K562 (cell line): ENCODE results near the gene SPOUT1. TPM values are rescaled to one million over a fixed set of nuclear protein-coding genes. Genes with fewer than 3 reads are reported as not detected.

Experiments
- ATAC-seq: fragments of 200-7000 bp; cut with Tn5 transposase; 3 replicates; pipeline ENCODE4 v1.9.1; 2020; ENCODE audit warnings: moderate library complexity
- BruUV-seq: library from RNA; stranded (reverse); fragments of 400-500 nt; replicated peaks from 2 replicates; lab custom pipeline; 2021; lab: Mats Ljungman, UMichigan
- CTCF ChIA-PET: fragments of 300-600 bp; formaldehyde crosslinking; extraction: SDS; loops from one replicate; lab custom pipeline; 2021; ENCODE audit warnings: low intra/inter-chr PET ratio; lab: Yijun Ruan, JAX
- POLR2A ChIA-PET: fragments of 300-600, 350-650 bp; sonication (Branson Sonifier 250); formaldehyde crosslinking; extraction: SDS; loops from one replicate; lab custom pipeline; 2021; ENCODE audit warnings: antibody characterized with exemption, inconsistent platforms; lab: Yijun Ruan, JAX
- DNase-seq, 4 experiments: peaks; one replicate each; pipeline versions ENCODE4 v3.0.0 to v3.0.0-alpha.2; 2011 to 2018; ENCODE audit warnings: low spot score in 3 of 4, mixed read lengths in 3 of 4; ENCODE audit errors: extremely low read depth in 1 of 4
- FAIRE-seq: peaks from 2 replicates; lab custom pipeline; 2011; peaks lifted over from hg19 to GRCh38; lab: Jason Lieb, UNC
- H2AFZ ChIP-seq: 2 replicates; pipeline ENCODE4 v1.6.0; 2011; ENCODE audit warnings: low read depth, low read length, control low read depth, inconsistent platforms
- H3K27ac ChIP-seq: fragments of 200-600 bp; 3 replicates; pipeline ENCODE4 v1.8.0; 2011; ENCODE audit warnings: low read depth, mild to moderate bottlenecking, control low read depth, inconsistent platforms, low read length, moderate library complexity, mixed read lengths; ENCODE audit errors: extremely low read depth
- H3K27me3 ChIP-seq, 2 experiments: fragments of 300-600 bp in 1 of 2; 2 replicates in 1 of 2; 3 replicates in 1 of 2; pipeline versions ENCODE4 v1.6.0 to v1.8.0; 2011; ENCODE audit warnings: inconsistent platforms in 2 of 2, low read length in 2 of 2, mild to moderate bottlenecking in 1 of 2, mixed read lengths in 1 of 2, moderate library complexity in 1 of 2; ENCODE audit not compliant: control insufficient read depth in 2 of 2, insufficient read depth in 2 of 2
- H3K36me3 ChIP-seq: fragments of 300-600 bp; 3 replicates; pipeline ENCODE4 v1.8.0; 2011; ENCODE audit warnings: mild to moderate bottlenecking, low read length, inconsistent platforms; ENCODE audit not compliant: control insufficient read depth, insufficient read depth
- H3K4me1 ChIP-seq, 2 experiments: fragments of 200-600 bp in 1 of 2; replicated peaks in 1 of 2; 2 replicates in 1 of 2; 3 replicates in 1 of 2; pipeline versions ENCODE4 v1.5.1 to v1.8.0; 2011; ENCODE audit warnings: inconsistent platforms in 2 of 2, low read length in 2 of 2, mild to moderate bottlenecking in 1 of 2, mixed read lengths in 1 of 2, moderate library complexity in 1 of 2; ENCODE audit not compliant: control insufficient read depth in 2 of 2, insufficient read depth in 2 of 2
- H3K4me2 ChIP-seq: 2 replicates; pipeline ENCODE4 v1.6.1; 2011; ENCODE audit warnings: low read length, control low read depth, inconsistent platforms, mixed read lengths; ENCODE audit not compliant: insufficient read depth
- H3K4me3 ChIP-seq: fragments of 200-600 bp; sonication (generic), shearing (Covaris generic); 2 replicates; pipeline ENCODE4 v1.5.1; 2016; ENCODE audit warnings: control low read depth, inconsistent platforms
- H3K79me2 ChIP-seq: fragments of 200-600 bp; 3 replicates; pipeline ENCODE4 v1.8.0; 2011; ENCODE audit warnings: low read length, inconsistent platforms; ENCODE audit not compliant: control insufficient read depth, insufficient read depth
- H3K9ac ChIP-seq, 2 experiments: 2 replicates each; pipeline versions ENCODE4 v1.6.0 to v1.6.1; 2011; ENCODE audit warnings: low read depth in 2 of 2, low read length in 2 of 2, control low read depth in 1 of 2, inconsistent platforms in 1 of 2, mild to moderate bottlenecking in 1 of 2, mixed read lengths in 1 of 2; ENCODE audit not compliant: insufficient read depth in 1 of 2
- H3K9me1 ChIP-seq: one replicate; pipeline ENCODE4 v1.6.0; 2011; ENCODE audit warnings: inconsistent platforms, mild to moderate bottlenecking, low read length, moderate library complexity; ENCODE audit not compliant: control insufficient read depth, insufficient read depth
- H3K9me3 ChIP-seq: replicated peaks from 2 replicates; pipeline ENCODE4 v1.5.1; 2011; ENCODE audit warnings: low read depth, low read length, inconsistent platforms; ENCODE audit not compliant: control insufficient read depth, insufficient read depth
- H4K20me1 ChIP-seq: replicated peaks from 2 replicates; pipeline ENCODE4 v1.6.1; 2011; ENCODE audit warnings: low read length, inconsistent platforms, mixed read lengths; ENCODE audit not compliant: control insufficient read depth, insufficient read depth
- CREB1 ChIP-seq, 2 experiments: sonication (generic) in 1 of 2; formaldehyde crosslinking in 1 of 2; IDR thresholded peaks; 2 replicates each; pipeline versions ENCODE4 v1.6.1 to v1.8.0; 2012 to 2022; ENCODE audit warnings: inconsistent platforms in 1 of 2, mild to moderate bottlenecking in 1 of 2, missing genetic modification reagents in 1 of 2, moderate library complexity in 1 of 2
- ERF ChIP-seq: fragments of 450-650 bp; formaldehyde crosslinking; IDR thresholded peaks from 2 replicates; pipeline ENCODE4 v1.4.0; 2020; ENCODE audit warnings: mild to moderate bottlenecking, mixed read lengths
- FOXA3 ChIP-seq, 2 experiments: fragments of 450-650 bp in 1 of 2; sonication (generic) in 1 of 2; formaldehyde crosslinking; IDR thresholded peaks in 1 of 2; conservative IDR thresholded peaks in 1 of 2; 2 replicates each; pipeline versions ENCODE4 v1.4.0 to v1.8.0; 2020 to 2022; ENCODE audit warnings: mild to moderate bottlenecking in 2 of 2, missing genetic modification reagents in 1 of 2
- MAZ ChIP-seq, 2 experiments: fragments of 450-650 bp in 1 of 2; sonication (generic) in 1 of 2; formaldehyde crosslinking; IDR thresholded peaks in 1 of 2; conservative IDR thresholded peaks in 1 of 2; 2 replicates each; pipeline versions ENCODE4 v1.4.0 to v1.5.0; 2020; ENCODE audit warnings: mild to moderate bottlenecking in 1 of 2, missing genetic modification reagents in 1 of 2
- MED1 ChIP-seq: sonication (generic); formaldehyde crosslinking; IDR thresholded peaks from 2 replicates; pipeline ENCODE4 v1.8.1; 2023; ENCODE audit warnings: missing genetic modification reagents, borderline replicate concordance
- NCOA6 ChIP-seq: fragments of 450-650 bp; IDR thresholded peaks from 2 replicates; pipeline ENCODE4 v1.6.1; 2017; ENCODE audit warnings: mild to moderate bottlenecking
- RBFOX2 ChIP-seq: fragments of 200-400 bp; formaldehyde crosslinking; IDR thresholded peaks from 2 replicates; pipeline ENCODE4 v1.6.1; 2017; ENCODE audit warnings: low read depth, mild to moderate bottlenecking, low read length, moderate library complexity
- RBM22 ChIP-seq: fragments of 200-400 bp; formaldehyde crosslinking; IDR thresholded peaks from 2 replicates; pipeline ENCODE4 v1.6.1; 2018; ENCODE audit warnings: low read length, low read depth; ENCODE audit not compliant: poor library complexity, severe bottlenecking
- RHOXF2B ChIP-seq: fragments of 250-450 bp; sonication (Bioruptor Pico); conservative IDR thresholded peaks from 2 replicates; pipeline ENCODE4 v1.5.1; 2021
- SRSF7 ChIP-seq: fragments of 200-400 bp; formaldehyde crosslinking; optimal IDR thresholded peaks from 2 replicates; pipeline ENCODE3; 2017; ENCODE audit warnings: mild to moderate bottlenecking, low read depth, low read length
- ZNF592 ChIP-seq: fragments of 450-650 bp; IDR thresholded peaks from 2 replicates; pipeline ENCODE4 v1.6.1; 2017; ENCODE audit warnings: antibody characterized with exemption, mild to moderate bottlenecking
- WGBS: fragments of 100-300 bp; shearing (Covaris generic); methylation state at CpG from one replicate; pipeline ENCODE4 v1.1.6; 2016; ENCODE audit warnings: low coverage, mixed read lengths; ENCODE audit not compliant: insufficient coverage; ENCODE audit errors: missing lambda C conversion rate; 5-methylcytosine and 5-hydroxymethylcytosine counted together
- in situ Hi-C: fragments of 300-500 bp; cut with MboI; formaldehyde crosslinking; loops from 4 replicates; pipeline ENCODE4 v1.15.0; 2018; ENCODE audit warnings: inconsistent platforms, mixed read lengths
- intact Hi-C: fragments of 100-400 bp; cut with micrococcal nuclease; formaldehyde crosslinking; loops from 2 replicates; pipeline ENCODE4 v1.14.2; 2022
- polyA plus RNA-seq, 8 experiments: library from polyadenylated mRNA; depleted of rRNA in 4 of 8; stranded (reverse) in 5 of 8; unstranded in 3 of 8; fragments of >200 nt; fragmentation: Nextera tagmentation in 2 of 8; fragmentation: Illumina TruSeq in 1 of 8; extraction: Ambion mirVana in 2 of 8; extraction: Trizol in 1 of 8; gene quantifications; 2 replicates each; pipeline versions ENCODE4 v1.2.1 to v1.2.3, GENCODE V29; 2011 to 2014; ENCODE audit warnings: inconsistent platforms in 1 of 8, missing spikeins in 1 of 8
- total RNA-seq, 7 experiments: library from RNA; depleted of rRNA in 6 of 7; stranded (reverse); fragments of >200 nt in 6 of 7; fragmentation: Illumina TruSeq in 2 of 7; extraction: Trizol in 2 of 7; gene quantifications; 2 replicates each; pipeline versions ENCODE4 v1.2.1 to v1.2.3, GENCODE V29; 2011 to 2021; ENCODE audit warnings: low replicate concordance in 1 of 7
- TF ChIP-seq, protein P1 (sequence below), 2 experiments: IDR thresholded peaks; 2 replicates each; pipeline ENCODE4 v1.6.1; 2012; ENCODE audit warnings: improper control_type of control experiment in 2 of 2, low read depth in 2 of 2, low read length in 2 of 2, borderline replicate concordance in 1 of 2

The SPOUT1 gene
- total and polyA plus RNA-seq, 9 of the 15 experiments (the other 6 are each of a cell fraction or from before 2014, with no cell fraction given), result 10.6 to 121 (median 37.4) TPM

DNA sequence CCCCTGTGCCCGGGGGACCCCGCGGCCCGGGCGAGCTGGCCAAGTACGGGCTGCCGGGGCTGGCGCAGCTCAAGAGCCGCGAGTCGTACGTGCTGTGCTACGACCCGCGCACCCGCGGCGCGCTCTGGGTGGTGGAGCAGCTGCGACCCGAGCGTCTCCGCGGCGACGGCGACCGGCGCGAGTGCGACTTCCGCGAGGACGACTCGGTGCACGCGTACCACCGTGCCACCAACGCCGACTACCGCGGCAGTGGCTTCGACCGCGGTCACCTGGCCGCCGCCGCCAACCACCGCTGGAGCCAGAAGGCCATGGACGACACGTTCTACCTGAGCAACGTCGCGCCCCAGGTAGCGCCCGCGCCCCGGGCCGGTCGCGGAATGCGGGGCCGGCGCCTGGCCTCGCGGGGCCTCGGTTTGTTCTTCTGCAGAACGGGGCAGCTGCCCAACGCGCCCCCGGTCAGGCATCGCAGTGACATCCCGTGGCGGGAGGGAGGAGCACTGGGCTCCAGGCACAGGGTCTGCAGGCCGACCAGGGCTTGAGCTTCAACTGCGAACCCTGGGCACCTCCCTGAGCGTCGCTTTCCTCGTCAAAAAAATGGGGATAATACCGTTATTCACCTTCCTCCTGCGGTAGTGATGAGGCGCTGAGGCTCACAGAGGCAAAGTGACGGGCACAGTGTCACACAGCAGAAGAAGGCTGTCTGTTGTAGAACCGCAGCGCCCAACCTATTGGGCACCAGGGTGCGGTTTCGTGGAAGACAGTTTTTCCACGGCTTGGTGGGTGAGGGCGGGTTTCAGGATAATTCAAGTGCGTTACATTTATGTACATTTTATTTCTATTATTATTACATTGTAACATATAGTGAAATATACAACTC is 10.5 kb downstream of the SPOUT1 start:
- H2AFZ ChIP-seq, result peak overlapping the region; percentile 97
- ChIA-PET POLR2A (interaction anchor here (0.6 to 3.9 kb wide), 9 partner anchors 8 to 95 kb away, joined by 3 to 48 read pairs (median 5); partner anchors contain the start of genes SPOUT1 and ZDHHC12), CTCF (interaction anchor here (1.6 kb wide), 1 partner anchor 86 kb away, joined by 5 read pairs; no protein-coding TSS in a partner anchor)
- peak overlapping the region; percentile 70 to 99 for H3K9ac ChIP-seq
- BruUV-seq, result no TSS peak
- in situ Hi-C loops (no loop called here), intact Hi-C loops (loop anchor here (1.0 to 5.0 kb wide), 3 partner anchors 43 to 86 kb away; no protein-coding TSS in a partner anchor)
- ATAC-seq (peak; percentile 21), DNase-seq (peak in 3 of 4 experiments; percentile 43 to 57 (median 48)), FAIRE-seq (no peak)
- peak overlapping the region; percentile 84 for H3K27ac ChIP-seq
- peaks cover 4 to 59% of the 10 kb centered on the region in 2 experiments; a peak in 3 of 5 replicates for H3K4me1 ChIP-seq
- no peaks in the 10 kb centered on the region for H3K9me1 ChIP-seq
- WGBS, result under 1% methylated on average over 62 of the region's 90 CpGs
- peak overlapping the region; percentile 98 for H3K4me2 ChIP-seq
- no peaks in the 10 kb centered on the region for H3K27me3 ChIP-seq
- H3K9me3 ChIP-seq, result no peaks in the 10 kb centered on the region
- peaks cover 42% of the 10 kb centered on the region for H3K36me3 ChIP-seq
- peak overlapping the region; percentile 70 for H3K4me3 ChIP-seq
- H4K20me1 ChIP-seq, result peaks cover 14% of the 10 kb centered on the region
- peaks cover 20% of the 10 kb centered on the region for H3K79me2 ChIP-seq
- TF ChIP-seq, protein P1, sequence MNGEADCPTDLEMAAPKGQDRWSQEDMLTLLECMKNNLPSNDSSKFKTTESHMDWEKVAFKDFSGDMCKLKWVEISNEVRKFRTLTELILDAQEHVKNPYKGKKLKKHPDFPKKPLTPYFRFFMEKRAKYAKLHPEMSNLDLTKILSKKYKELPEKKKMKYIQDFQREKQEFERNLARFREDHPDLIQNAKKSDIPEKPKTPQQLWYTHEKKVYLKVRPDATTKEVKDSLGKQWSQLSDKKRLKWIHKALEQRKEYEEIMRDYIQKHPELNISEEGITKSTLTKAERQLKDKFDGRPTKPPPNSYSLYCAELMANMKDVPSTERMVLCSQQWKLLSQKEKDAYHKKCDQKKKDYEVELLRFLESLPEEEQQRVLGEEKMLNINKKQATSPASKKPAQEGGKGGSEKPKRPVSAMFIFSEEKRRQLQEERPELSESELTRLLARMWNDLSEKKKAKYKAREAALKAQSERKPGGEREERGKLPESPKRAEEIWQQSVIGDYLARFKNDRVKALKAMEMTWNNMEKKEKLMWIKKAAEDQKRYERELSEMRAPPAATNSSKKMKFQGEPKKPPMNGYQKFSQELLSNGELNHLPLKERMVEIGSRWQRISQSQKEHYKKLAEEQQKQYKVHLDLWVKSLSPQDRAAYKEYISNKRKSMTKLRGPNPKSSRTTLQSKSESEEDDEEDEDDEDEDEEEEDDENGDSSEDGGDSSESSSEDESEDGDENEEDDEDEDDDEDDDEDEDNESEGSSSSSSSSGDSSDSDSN (IDR thresholded peaks at IDR 0.05; ENCODE audit: borderline replicate concordance in 1 of 2, low read depth in 2 of 2, low read length in 2 of 2), result 0 out of 4 replicates have a peak, but pooled peaks of 1 of the 2 experiments have one; percentile 33
- TF ChIP-seq ZNF592 (0 out of 2 replicates have a peak, but pooled peaks have one; percentile 39), RBFOX2 (peak; percentile 61), NCOA6 (no peak), MAZ (CRISPR knock-in tag; conservative IDR thresholded peaks at IDR 0.05 in 1 of 2, IDR thresholded peaks at IDR 0.05 in 1 of 2) (0 out of 4 replicates have a peak, but pooled peaks of 1 of the 2 experiments have one; percentile 32), RBM22 (peak; percentile 45), SRSF7 (no peak), FOXA3 (CRISPR knock-in tag; conservative IDR thresholded peaks at IDR 0.05 in 1 of 2, IDR thresholded peaks at IDR 0.05 in 1 of 2) (peak in 1 of 2 experiments; percentile 72; a peak in 1 of 4 replicates), RHOXF2B (no peak), CREB1 (IDR thresholded peaks at IDR 0.05) (0 out of 2 replicates have a peak, but pooled peaks have one; percentile 3), CREB1 (CRISPR knock-in tag; IDR thresholded peaks at IDR 0.05) (peak; percentile 32; the same call in 1 of the 2 replicates), MED1 (0 out of 2 replicates have a peak, but pooled peaks have one; percentile 37), ERF (CRISPR knock-in tag) (0 out of 2 replicates have a peak, but pooled peaks have one; percentile 9)
